ENCODE data around the gene ST6GAL1.

Gene ST6GAL1

DNA sequence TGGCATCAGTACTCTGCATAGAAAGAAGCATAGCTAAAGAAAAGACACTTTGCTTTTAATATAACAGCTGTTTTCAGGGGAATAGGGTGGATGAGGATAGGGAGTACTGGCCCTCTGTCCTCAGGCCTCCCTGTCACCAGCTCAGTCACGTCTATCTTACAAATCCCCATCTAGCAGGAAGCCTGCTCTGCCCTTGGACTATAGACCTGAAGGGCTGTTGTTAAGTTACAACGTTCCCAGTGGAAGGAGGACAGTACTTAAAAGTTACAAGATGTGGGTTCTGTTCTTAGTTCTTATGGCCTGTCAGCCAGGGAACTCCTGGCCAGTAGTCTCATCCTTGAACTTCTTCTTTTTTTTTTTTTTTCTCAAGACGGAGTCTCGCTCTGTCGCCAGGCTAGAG, 138.5 kb downstream of the ST6GAL1 start:
- no peak for DNase-seq (ENCODE audit: low read depth)
- TF ChIP-seq, protein P1, sequence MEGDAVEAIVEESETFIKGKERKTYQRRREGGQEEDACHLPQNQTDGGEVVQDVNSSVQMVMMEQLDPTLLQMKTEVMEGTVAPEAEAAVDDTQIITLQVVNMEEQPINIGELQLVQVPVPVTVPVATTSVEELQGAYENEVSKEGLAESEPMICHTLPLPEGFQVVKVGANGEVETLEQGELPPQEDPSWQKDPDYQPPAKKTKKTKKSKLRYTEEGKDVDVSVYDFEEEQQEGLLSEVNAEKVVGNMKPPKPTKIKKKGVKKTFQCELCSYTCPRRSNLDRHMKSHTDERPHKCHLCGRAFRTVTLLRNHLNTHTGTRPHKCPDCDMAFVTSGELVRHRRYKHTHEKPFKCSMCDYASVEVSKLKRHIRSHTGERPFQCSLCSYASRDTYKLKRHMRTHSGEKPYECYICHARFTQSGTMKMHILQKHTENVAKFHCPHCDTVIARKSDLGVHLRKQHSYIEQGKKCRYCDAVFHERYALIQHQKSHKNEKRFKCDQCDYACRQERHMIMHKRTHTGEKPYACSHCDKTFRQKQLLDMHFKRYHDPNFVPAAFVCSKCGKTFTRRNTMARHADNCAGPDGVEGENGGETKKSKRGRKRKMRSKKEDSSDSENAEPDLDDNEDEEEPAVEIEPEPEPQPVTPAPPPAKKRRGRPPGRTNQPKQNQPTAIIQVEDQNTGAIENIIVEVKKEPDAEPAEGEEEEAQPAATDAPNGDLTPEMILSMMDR (IDR thresholded peaks at IDR 0.05; ENCODE audit: low read depth, low read length) = no peak
- no peak for TF ChIP-seq MYC (IDR thresholded peaks at IDR 0.05; ENCODE audit: low read depth, low read length)
- TF ChIP-seq, protein P2, sequence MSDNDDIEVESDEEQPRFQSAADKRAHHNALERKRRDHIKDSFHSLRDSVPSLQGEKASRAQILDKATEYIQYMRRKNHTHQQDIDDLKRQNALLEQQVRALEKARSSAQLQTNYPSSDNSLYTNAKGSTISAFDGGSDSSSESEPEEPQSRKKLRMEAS (IDR thresholded peaks at IDR 0.05; ENCODE audit: low read depth, low read length) = no peak
- TF ChIP-seq POLR2A (IDR thresholded peaks at IDR 0.05; ENCODE audit: extremely low read depth, insufficient read length) = no peak
- no peak overlapping the region for H3K4me3 ChIP-seq (ENCODE audit: low read depth, low read length)

DNA sequence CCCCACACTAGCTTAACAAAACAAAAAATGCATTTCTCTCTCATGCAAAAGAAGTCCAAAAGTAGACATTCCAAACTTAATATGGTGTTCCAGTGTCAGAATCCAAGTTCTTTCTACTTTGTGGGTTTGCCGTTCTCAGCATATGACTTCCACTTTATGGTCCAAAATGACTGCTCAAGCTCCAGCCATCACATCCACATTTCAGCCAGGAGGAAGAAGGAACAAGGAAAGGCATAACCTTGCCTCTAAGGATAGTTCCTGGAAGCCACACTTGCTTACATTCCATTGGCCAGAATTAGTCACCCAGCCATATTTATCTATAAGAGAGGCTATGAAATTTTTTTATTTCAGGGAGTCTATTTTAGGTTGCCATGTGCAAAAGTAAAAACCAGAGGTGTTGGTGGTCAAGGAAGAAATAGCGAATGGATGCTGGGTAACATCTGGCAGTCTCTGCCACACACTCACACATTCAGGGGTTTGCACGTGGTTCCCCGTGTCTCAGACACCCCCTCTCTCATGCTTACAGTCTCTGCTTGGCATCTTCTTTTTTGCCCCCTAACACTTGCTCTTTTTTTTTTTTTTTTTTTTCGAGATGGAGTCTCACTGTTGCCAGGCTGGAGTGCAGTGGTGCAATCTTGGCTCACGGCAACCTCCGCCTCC, 139.7 kb downstream of the ST6GAL1 start:
- no peak for DNase-seq (ENCODE audit: low read depth)
- TF ChIP-seq MYC (IDR thresholded peaks at IDR 0.05; ENCODE audit: low read depth, low read length) = no peak
- TF ChIP-seq POLR2A (IDR thresholded peaks at IDR 0.05; ENCODE audit: extremely low read depth, insufficient read length) = no peak
- TF ChIP-seq, protein P1 (IDR thresholded peaks at IDR 0.05; ENCODE audit: low read depth, low read length) = no peak
- TF ChIP-seq, protein P2 (IDR thresholded peaks at IDR 0.05; ENCODE audit: low read depth, low read length) = no peak
- no peak overlapping the region for H3K4me3 ChIP-seq (ENCODE audit: low read depth, low read length)

DNA sequence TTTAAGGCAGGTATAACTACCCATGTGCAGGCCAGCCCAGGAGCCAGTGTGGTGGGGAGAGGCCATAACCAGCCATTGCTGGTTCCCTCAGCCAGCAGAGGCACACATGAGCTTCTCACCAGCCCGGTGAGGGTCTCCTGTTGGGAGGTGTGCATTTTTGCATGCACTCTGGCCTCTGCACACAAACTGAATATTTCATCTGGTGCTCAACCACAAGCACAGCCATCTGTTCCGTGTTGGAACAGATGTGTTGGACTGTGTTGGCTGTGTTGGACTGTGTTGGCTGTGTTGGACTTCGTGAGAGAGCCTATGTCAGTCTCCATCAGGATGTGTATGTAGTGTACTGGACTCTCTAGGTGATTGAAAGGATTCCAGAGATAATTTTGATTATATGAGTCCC, 141.8 kb downstream of the ST6GAL1 start:
- TF ChIP-seq MYC (IDR thresholded peaks at IDR 0.05; ENCODE audit: low read depth, low read length) = no peak
- TF ChIP-seq POLR2A (IDR thresholded peaks at IDR 0.05; ENCODE audit: extremely low read depth, insufficient read length) = no peak
- TF ChIP-seq, protein P1 (IDR thresholded peaks at IDR 0.05; ENCODE audit: low read depth, low read length) = no peak
- TF ChIP-seq, protein P2 (IDR thresholded peaks at IDR 0.05; ENCODE audit: low read depth, low read length) = no peak
- no peak overlapping the region for H3K4me3 ChIP-seq (ENCODE audit: low read depth, low read length)
- DNase-seq (ENCODE audit: low read depth) = no peak

DNA sequence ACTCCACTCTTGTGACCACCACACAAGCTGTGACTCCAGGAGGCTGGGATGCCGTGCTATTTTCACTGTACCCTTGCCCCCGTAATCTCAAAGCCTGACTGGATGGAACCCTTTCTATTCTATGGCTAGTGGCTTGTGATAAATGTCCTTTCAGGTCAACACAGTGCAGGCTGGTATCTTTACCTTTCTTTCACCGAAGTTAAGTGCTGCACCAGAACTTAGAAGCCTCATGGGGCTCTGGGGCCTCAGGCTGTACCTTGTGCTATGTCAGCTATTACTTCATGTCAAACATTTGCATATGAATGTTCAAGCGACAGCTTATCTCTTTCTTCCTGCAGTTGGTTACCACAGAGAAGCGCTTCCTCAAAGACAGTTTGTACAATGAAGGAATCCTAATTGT, 142.2 kb downstream of the ST6GAL1 start:
- no peak overlapping the region for H3K4me3 ChIP-seq (ENCODE audit: low read depth, low read length)
- TF ChIP-seq, protein P2 (IDR thresholded peaks at IDR 0.05; ENCODE audit: low read depth, low read length) = peak; percentile 25; the same call in 1 of the 2 replicates
- TF ChIP-seq POLR2A (IDR thresholded peaks at IDR 0.05; ENCODE audit: extremely low read depth, insufficient read length) (no peak), MYC (IDR thresholded peaks at IDR 0.05; ENCODE audit: low read depth, low read length) (no peak)
- TF ChIP-seq, protein P1 (IDR thresholded peaks at IDR 0.05; ENCODE audit: low read depth, low read length) = no peak
- peak; percentile 50 for DNase-seq (ENCODE audit: low read depth)

DNA sequence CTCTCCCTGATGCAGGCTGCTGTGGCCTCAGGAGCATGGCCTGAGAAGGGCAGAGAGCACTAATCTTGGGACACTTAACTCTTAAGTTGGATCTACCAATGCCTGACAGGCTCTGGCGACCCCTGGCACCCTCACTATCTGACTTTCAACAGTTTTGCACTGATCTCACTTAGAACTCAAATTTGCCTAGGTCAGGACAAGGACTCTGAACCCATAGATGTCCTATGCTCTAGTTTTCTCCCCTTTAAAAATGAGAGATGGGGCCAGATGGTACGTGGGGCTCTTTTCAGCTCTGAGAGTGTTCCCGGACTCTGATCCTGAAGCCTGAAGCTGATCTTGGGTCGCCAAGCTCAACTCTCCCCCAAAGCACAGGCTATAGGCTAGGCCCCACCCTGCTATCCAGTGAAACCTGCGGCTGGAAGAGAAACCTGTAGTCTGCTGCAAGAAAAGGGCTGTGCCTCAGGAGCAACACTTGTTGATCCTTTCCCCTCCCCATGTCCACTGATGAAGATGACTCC, 143.3 kb downstream of the ST6GAL1 start:
- no peak for DNase-seq (ENCODE audit: low read depth)
- no peak for TF ChIP-seq MYC (IDR thresholded peaks at IDR 0.05; ENCODE audit: low read depth, low read length)
- TF ChIP-seq, protein P2 (IDR thresholded peaks at IDR 0.05; ENCODE audit: low read depth, low read length) = no peak
- no peak for TF ChIP-seq POLR2A (IDR thresholded peaks at IDR 0.05; ENCODE audit: extremely low read depth, insufficient read length)
- TF ChIP-seq, protein P1 (IDR thresholded peaks at IDR 0.05; ENCODE audit: low read depth, low read length) = no peak

More for the DNA sequence above, 143.3 kb downstream of the ST6GAL1 start:
- H3K4me3 ChIP-seq (ENCODE audit: low read depth, low read length) = no peak overlapping the region

Data from NB4 (cell line).